Activated T-cell treated with anti-CD3 and anti-CD28 coated beads, Interleukin-2, amount 50 U/mL, for 48 hours (primary cell): Measurements from ENCODE around the gene EFNA5.

Source experiments
- DNase-seq, 2 experiments: peaks; one replicate each; pipeline ENCODE4 v3.0.0-alpha.2; 2020

Gene EFNA5

DNA sequence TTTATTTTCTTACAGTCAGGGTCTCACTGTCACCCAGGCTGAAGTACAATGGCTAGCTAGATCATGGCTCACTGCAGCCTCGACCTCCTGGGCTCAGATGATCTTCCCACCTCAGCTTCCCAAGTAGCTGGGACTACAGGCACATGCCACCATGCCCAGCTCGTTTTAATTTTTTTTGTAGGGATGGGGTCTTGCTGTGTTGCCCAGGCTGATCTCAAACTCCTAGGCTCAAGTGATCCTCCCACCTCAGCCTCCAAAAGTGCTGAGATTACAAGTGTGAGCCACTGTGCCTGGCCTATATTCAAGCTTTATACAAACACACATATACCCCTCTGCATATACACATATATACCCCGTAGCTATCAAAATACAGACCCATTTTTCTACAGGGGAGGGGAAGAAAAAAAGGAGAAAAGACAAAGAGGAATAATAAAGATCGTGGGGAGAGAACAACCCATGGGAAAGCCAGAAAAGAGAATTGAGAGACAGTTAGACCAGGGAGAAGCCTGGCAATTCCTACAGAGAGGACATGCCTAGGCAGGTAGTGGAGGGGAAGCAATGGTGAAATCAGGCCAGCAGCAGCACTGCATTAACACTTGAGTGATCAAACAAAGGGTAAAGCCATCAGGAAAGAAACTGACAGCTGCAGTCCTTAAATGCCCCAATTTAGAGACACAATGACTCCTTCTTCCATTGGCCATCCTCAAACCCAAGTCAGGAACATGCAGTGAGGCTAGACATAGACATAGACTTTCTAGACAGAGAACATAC lies 102.7 kb downstream of the EFNA5 start:
- no peak for DNase-seq

DNA sequence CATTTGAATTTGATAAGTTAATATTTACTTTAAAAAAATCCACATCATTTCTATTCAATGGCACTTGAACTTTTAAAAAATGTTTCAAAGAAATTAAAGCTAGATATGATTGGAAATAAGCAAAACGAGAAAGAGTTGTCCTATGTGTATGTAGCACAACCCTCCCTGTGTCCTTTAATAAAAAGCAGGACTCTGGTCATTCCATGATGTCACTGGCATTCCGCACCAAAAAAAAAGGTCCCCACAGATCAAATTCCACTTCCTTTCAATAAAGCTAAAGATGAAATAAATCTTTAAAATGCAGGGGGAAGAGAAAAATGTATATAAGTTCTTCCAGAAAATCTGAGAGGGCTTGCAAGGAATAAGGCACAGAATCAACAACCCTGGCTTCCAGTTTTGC lies 103.8 kb downstream of the EFNA5 start:
- no peak for DNase-seq

DNA sequence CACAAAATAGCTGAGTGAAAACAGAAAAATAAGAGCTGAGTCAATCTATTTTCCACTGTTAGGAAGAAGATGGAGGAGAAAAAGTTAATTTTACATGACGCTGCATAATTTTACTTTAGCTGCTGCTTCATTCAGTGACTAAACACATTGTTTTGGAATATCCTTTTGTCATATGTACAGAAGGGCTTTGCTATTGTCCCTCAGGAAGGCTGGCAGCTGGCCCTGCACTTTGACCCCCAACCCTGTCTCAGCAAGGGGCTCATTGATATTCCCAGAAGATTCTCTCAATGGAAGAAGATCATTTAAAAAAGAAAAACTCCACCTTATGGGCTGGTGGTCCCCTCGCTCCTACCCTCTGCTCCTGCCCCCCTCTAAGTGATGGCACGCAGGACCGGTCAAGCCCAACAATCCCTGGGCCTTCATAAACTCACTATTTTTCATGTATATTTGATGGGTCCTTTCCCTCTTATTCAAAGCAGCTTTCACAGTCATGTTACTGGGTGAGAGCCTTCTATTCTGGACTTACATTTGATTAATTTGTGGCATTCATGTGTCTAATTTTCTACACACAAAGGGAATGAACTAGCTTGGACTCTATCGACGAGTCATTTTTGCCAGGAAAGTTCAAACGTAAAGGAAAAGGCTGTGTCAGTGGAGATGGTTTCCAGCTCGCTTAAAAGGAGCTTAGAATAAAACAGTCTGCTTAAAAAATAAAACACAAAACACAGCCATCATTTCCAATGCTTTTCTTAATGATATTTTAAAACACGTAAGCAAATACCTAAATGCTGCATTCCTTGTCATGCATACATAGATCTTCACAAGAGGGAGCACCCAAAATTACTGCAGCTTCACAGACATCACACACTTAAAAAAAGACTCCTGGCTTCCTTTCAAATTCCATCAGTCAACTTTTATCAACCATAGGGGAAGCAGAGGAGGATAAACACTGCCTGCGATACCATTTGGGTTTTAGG lies 104.7 kb downstream of the EFNA5 start:
- no peak for DNase-seq

DNA sequence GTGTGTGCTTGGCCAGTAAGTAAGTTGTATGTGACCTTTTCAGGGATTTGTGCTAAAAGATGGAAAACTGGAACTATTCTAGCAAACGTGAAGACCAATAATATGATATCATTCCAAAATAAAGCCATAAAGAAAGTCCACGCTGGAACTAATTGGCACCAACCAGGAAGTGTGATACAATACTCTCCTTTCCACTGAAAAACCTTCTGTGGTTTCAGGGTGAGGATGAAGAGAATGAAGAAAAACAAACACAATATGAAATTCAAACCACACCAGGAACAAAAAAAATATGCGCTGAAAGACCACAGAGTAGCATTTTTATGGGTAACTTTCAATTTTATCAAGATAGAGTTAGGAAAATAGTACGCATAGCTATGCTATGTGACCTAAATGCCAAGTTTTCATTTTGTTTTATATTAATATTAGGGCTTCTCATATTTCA lies 105.8 kb downstream of the EFNA5 start:
- DNase-seq = no peak

DNA sequence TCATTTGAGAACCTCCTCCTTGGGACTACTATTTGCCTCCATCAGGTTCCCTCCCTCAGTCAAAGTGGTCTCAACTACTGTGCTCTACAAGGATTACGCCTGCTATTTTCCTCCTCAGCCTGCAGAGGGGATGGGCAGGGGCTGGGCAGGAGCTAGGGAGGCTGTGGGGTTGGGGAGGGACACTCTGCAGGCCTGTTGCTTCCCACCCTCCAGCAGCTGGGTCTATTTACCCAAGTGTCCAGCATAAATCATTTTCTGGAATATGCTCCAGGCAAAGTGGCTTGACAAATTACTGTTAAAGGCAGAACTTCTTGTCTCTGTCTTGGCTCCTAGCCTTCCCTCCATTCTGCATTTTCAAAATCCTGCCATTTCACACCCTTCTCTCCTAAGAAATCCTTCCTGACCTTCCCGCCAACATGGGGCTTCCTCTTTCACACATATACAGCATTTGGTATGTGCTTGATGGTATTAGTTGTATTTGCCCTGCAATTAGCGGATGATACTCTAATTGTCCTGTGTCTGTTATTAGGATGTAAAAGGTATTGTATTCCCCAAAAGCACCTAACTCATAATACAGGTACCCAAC lies 106.7 kb downstream of the EFNA5 start:
- DNase-seq = no peak

DNA sequence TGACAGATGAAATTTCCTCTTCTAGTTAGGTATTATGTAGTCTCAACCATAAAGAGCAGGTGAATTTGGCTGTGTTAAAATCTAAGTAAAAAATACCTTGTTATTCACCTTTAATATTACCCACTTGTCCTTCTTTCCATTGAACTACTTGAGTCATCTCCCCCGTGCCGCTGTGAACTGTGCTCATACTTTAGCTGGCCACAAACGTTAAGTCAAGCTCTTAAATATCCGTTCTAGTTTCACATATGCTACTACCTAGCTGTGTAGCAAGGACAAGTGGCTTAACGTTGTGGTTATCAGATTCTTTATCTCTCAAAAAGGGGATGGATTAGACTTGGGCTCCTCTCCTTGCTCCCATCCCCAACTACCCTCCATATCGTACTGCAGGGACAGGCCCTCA lies 110.4 kb downstream of the EFNA5 start:
- no peak for DNase-seq

DNA sequence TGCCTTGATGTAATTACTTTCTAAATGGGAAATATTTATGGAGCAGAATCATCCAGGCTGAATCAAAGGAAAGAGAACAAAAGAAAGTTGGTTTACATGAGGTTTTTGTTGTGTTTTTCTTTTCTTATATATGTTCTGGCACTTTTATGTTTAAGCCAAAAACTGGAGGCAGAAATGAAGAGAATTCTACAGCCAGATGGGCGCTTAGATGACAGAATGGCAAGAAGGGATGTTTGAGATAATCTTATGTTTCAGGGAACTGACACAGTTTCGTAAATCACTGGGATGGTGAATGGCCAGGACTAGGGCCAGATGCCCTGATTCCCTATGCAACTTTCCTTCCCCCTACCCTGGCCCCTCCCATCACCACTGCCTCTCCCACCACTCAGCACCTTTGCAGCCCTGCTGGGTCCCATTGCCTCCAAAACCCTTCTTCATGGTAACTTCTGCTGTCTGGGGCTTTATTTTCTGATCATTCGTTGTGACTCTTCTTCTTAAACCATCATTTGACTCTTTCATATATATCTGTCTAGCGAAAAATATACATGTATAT lies 111.8 kb downstream of the EFNA5 start:
- no peak for DNase-seq

DNA sequence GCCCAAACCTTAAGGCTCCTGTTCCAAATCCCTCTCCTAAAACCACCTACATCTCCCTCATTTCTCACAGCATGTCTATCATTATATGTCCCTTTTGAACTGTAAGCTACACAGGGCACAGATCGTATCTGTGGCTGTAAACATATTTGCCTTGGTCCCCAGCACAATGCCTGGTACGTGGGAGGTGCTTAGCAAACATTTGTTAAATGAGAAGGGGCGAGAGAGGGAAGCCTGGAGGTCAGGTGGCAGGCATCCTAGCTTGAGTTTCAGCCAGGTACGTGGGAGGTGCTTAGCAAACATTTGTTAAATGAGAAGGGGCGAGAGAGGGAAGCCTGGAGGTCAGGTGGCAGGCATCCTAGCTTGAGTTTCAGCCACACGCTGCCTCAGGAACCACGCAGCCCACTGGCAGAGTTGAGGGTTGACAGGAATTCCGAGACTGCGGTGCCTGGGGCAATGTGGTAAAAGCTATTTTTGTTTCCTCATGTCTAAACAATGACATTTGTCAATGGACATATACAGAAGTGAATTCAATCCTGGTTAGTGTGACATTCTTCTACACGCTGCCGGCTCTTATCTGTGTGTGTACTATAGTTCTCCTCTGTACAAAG lies 113.6 kb downstream of the EFNA5 start:
- DNase-seq = no peak

DNA sequence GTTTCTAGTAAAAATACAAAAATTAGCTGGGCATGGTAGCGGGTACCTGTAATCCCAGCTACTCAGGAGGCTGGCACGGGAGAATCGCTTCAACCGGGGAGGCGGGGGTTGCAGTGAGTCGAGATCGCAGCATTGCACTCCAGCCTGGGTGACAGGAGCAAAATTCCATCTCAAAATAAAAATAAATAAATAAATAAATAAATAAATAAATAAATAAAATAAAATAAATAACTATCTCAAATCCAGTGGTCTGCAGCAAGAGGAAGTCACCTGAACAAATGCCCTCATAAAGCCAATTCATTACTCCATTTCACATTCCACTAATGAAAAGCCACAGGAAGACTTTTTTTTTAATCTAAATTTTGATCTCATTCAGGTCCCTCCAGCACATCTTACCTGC lies 114.2 kb downstream of the EFNA5 start:
- no peak for DNase-seq

DNA sequence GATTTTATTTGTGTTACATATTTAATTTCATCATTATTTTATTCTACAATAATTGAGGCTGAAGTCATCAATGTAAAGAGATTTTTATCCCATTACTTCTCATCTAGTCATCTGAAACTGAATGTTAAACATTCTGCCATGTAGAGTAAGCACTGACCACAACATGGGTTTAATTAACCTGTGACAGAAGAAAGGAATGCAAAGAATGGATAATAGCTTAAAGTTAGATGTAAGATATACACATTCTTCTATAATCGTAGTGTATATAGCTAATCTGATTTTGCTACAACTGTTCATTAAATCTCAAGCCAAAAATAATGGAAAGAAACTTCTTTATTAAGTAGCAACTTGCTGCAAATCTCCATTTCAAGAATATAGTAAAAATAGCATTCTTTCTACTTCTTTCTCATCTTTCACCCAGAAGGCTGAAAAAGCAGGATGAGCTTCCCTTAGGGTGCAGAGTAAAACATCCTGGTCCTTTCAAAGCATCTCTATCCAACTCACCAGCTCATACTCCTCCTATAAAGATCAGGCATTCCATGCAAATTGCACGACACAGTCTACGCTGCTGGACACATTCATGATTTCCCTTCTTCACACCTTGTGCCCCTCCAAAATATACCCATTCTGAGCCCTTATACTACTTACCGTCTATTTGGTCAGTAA lies 115.2 kb downstream of the EFNA5 start:
- no peak for DNase-seq

DNA sequence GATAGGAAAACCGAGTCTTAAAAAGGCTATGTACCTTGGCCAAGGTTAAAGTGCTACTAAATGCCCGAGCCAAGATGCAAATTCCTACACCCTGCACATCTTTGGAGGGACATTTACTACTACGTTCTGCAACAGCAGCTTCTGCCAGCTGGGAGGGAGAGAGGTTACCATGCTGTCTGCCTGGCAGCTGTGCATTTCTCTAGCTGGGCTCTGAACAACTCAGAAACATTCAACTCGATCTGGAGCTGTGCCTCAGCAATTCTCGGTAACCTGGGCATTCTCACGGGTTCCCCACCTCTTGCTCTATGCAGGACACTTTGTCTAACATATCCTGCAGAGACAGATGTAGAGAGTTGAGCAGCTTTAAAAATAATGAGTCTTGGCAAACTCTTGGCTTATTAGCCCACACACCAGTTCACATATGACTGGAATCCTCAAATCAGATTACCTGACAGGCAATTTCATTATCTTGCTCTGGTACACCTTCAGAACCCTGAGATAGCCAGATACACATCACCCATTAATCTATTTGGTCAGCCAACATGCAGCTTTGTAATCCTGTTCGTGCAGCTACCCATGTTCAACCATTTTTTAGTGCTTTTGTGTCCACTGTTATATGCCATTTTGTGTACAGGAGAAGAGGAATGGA lies 115.8 kb downstream of the EFNA5 start:
- DNase-seq = no peak

DNA sequence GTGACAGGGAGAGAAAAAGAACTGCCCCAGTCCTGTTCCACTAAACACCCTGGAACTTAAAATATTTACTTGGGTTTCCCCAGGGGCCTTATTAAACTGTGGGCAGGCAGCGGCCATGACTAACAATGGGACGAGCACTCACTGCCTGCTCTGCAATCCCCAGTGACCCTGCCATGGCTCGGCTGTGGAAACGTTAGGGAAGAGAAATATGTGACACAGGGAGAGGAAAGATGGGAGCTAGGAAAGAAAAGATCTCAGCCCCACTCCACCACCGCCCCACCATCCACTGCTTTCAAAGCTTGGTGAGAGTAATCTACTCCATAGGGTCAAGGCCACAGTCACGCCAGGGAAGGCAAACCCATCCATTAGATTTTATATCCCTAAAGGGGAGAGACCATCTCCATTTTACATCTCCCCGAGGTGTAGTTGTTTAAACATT lies 117.6 kb downstream of the EFNA5 start:
- no peak for DNase-seq

DNA sequence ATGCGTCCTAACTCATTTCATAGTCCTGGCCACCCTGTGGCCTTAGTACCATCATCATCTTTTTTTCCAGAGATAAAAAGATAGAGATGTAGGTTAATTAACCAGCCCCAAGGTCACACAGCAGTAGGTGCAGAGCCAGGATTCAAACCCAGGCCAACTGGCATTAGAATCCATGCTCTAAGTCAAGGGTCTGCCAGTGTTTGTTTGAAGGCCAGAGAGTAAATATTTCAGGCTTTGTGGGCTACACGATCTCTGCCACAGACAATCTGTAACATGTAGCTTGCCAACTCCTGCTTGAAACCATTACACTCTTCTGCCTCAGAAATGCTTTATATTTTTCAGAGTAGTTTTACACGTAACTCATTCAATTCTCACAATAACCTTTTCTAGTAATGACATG lies 119.6 kb downstream of the EFNA5 start:
- no peak for DNase-seq

DNA sequence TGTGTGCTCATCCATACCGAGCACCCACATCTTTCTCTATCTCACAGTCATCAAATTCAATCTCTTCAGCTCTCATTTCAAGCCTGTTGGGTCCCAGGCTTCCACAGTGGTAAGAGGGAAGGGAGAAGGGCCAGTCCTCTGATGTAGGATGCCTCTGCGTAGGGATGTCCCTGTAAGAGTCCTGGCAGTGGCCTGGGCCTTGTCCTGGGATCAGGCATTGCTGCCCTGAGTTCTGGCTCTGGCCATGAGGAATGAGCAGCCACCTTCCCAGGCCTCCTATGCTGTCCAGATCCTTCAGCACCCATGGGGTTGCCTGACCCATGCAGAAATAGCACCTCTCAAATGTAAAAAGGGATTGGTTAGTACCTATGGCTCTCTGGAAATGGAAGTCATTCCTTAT lies 121.2 kb downstream of the EFNA5 start:
- DNase-seq = no peak

DNA sequence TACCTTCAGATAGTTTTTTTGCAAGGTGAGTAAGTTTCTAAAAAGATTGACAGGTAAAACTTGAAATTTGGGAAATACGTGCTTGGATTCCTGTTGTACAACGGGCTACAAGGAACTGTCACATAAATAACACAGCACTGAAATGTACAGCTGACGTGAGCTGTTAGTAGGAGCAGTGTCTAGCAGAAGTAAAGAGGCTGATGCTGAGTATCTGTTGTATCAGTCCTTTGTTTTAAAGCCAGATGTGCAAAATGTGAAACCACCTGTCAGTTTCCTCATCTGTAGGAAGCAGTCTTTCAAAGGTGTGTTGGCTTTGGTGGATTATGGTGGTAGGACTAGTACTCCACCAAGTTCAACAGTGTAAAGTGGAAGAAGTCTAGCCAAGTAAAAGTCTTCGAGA lies 122.3 kb downstream of the EFNA5 start:
- DNase-seq = no peak

DNA sequence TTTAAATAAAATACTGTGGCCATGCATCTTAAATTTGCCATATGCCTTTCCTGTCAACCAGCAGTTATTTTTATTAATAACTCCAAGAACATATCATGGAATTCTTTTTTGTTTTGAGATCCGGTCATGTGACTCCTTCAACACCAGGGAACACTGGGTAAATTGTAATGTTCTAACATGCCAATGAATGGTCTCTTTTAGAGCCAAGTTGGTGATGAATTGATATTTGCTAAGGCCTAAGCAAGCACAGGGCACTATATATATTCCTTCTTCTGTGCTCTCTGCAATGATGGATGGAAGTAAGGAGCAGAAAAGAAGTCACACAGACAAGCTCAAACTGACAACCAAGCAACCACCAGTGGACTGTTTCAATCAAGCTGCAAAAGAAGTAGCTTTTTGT lies 124.0 kb downstream of the EFNA5 start:
- no peak for DNase-seq

DNA sequence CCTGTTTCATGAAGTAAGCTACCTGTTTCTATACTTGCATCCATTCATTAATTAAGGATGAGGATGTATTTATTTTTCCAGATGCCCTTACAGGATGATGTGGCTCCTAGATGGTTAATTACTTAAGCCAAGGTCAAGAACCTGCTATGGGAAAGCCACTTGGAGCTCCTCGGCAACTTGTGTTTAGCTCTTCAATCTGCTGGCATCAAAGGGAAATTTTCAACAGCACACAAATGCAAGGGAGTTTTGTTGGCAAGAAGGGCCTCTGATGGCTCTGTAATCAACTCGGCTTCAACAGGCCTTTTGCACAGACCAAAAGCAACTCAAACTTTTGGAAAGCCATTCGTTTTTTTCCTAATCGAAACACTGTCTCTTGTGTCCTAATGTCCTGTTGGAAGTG lies 125.3 kb downstream of the EFNA5 start:
- no peak for DNase-seq

DNA sequence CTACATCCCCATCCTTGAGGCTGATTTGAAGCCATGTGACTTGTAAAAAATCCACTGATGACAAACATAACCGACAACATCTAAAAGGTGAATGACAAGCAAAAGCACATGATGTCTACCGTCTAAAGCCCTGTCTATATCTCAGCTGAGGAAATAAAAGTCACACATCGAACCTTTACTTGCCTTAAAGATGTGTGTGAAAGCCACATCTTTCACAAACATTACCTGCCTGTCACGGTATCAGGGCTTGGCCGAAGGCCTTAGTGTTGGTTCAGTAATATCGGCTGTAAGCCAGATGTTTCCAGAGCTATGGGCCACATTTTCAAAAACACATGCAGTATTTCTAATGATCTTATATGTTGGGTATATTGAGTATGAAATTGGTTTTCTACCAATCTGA lies 125.8 kb downstream of the EFNA5 start:
- no peak for DNase-seq

DNA sequence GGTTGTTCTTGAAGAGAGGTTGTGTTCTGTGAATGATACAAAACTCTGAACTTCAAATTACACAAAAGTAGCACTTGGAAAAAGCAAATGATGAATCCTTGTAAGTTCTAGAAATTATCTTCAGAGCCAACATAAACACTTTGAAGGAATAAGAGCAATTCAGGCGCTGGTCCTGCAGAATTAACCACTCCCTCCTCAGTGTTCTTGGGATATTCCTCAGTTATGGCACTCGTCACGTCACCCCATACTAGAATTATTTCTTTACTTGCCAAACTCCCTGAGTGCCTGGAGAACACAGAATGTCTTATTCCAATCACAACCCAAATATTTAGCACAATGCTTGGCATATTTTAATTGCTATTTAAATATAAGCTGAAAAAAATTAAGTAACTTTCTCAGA lies 126.3 kb downstream of the EFNA5 start:
- no peak for DNase-seq

DNA sequence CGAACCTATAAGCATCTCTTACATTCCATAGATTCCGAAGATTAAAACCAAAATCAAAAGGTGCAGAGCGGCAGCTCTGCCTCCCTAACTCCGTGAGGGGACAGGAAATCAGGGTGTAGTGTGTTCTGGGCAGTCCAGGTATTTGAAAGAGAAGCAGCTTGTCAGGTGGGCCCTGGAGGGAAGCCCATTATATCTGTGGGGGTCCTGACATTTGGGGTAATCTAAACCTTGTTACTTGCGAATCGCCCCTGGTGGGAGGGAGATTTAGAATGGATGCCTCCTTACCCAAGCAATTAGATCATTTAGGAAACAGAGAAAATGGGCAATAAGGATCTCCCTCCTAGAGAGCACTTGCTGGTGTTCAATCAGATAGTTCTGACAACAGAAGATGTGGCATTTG lies 126.9 kb downstream of the EFNA5 start:
- no peak for DNase-seq

DNA sequence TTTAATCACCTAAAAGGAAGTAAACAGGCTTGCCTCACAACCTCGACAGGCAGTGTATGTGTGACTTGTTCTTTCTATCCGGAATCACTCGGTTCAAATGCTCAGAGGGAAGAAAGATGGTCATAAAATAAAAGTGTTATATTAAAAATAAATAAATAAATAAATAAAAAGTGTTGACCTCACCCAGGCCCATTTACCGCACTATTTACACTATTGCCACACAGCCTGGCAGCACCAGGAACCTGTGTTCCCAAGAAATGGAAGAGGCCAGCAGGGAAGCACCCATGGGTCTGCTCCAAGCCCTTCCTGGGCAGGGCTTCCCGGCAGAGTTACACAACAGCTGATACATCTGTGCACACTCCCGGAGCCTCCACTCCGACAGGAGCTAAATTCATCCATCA lies 127.9 kb downstream of the EFNA5 start:
- DNase-seq = no peak

DNA sequence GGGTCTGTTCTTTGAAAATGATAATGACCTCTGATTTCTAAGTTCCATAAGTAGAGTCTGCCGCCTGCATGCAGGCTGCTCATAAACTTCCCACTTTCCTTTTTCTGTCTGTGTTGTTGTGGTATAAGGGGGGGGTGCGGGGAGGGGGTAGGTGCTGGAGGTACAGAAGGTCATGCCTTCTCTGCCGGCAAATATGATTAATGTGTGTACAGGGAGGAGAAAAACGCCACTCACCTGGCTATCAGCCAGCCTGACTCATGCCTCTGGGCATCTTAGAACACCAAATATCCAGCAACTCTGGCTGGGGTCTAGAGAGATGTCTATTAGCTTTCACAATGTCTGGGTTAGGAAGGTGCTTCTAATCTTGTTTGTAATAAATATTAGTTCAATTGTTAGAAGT lies 128.3 kb downstream of the EFNA5 start:
- DNase-seq = no peak
